HEK293 (cell line): ENCODE measurements around the gene CPAMD8.

Experiments
- CTCF ChIA-PET: fragments of 350-600 bp; formaldehyde crosslinking; extraction: SDS; loops from one replicate; lab custom pipeline; 2021; ENCODE audit warnings: antibody characterized with exemption; lab: Yijun Ruan, JAX
- POLR2A ChIA-PET: fragments of 300-600 bp; formaldehyde crosslinking; extraction: SDS; loops from one replicate; lab custom pipeline; 2020; ENCODE audit warnings: antibody characterized with exemption, inconsistent platforms; lab: Yijun Ruan, JAX
- H3K27ac ChIP-seq: fragments of 200-500 bp; sonication (Bioruptor generic); 2 replicates; pipeline ENCODE4 v1.5.1; 2014; ENCODE audit warnings: low read depth, low read length, control low read depth, inconsistent platforms; ENCODE audit errors: extremely low read depth
- H3K36me3 ChIP-seq, 2 experiments: fragments of 200-500 bp in 1 of 2; sonication (Bioruptor generic) in 1 of 2; 1 replicate in 1 of 2; 2 replicates in 1 of 2; pipeline ENCODE4 v1.5.1; 2014 to 2017; ENCODE audit warnings: inconsistent platforms in 2 of 2, low read length in 2 of 2; ENCODE audit not compliant: control insufficient read depth in 2 of 2, insufficient read depth in 1 of 2
- H3K4me1 ChIP-seq: fragments of 200-500 bp; sonication (Bioruptor generic); 2 replicates; pipeline ENCODE4 v1.5.1; 2014; ENCODE audit warnings: mild to moderate bottlenecking, low read length, inconsistent platforms; ENCODE audit not compliant: control insufficient read depth, insufficient read depth
- H3K4me3 ChIP-seq: 2 replicates; pipeline ENCODE4 v1.5.1; 2011; ENCODE audit warnings: low read depth, mild to moderate bottlenecking, control low read depth, low read length, moderate library complexity
- H3K9me3 ChIP-seq: fragments of 200-500 bp; sonication (Bioruptor generic); 2 replicates; pipeline ENCODE4 v1.5.1; 2014; ENCODE audit warnings: low read depth, low read length, inconsistent platforms; ENCODE audit not compliant: control insufficient read depth, insufficient read depth
- EGR2 ChIP-seq: fragments of 450-650 bp; formaldehyde crosslinking; IDR thresholded peaks from 2 replicates; pipeline ENCODE4 v1.5.1; 2016; ENCODE audit warnings: low read depth, missing biosample characterization, missing genetic modification characterization
- HOXD13 ChIP-seq: sonication (generic); formaldehyde crosslinking; IDR thresholded peaks from 2 replicates; pipeline ENCODE4 v1.8.0; 2022; ENCODE audit warnings: missing genetic modification reagents, borderline replicate concordance
- TCF7L2 ChIP-seq: IDR thresholded peaks from 2 replicates; pipeline ENCODE4 v1.6.1; 2011; ENCODE audit warnings: low read depth, mild to moderate bottlenecking, inconsistent platforms, low read length, moderate library complexity, borderline replicate concordance
- YY1 ChIP-seq: fragments of 450-650 bp; formaldehyde crosslinking; IDR thresholded peaks from 2 replicates; pipeline ENCODE4 v1.5.1; 2018; ENCODE audit warnings: missing biosample characterization, missing genetic modification characterization
- ZNF157 ChIP-seq: fragments of 450-650 bp; formaldehyde crosslinking; IDR thresholded peaks from 2 replicates; pipeline ENCODE4 v1.5.1; 2016; ENCODE audit warnings: missing biosample characterization, missing genetic modification characterization
- ZNF311 ChIP-seq: fragments of 450-650 bp; formaldehyde crosslinking; IDR thresholded peaks from 2 replicates; pipeline ENCODE4 v1.5.1; 2017; ENCODE audit warnings: missing biosample characterization, missing genetic modification characterization, borderline replicate concordance
- ZNF664 ChIP-seq: fragments of 450-650 bp; formaldehyde crosslinking; IDR thresholded peaks from 2 replicates; pipeline ENCODE4 v1.5.1; 2016; ENCODE audit warnings: missing biosample characterization, missing genetic modification characterization
- TF ChIP-seq, protein P1 (sequence below): fragments of 450-650 bp; formaldehyde crosslinking; IDR thresholded peaks from 2 replicates; pipeline ENCODE4 v1.5.1; 2016; ENCODE audit warnings: missing biosample characterization, missing genetic modification characterization
- TF ChIP-seq, protein P2 (sequence below): fragments of 450-650 bp; formaldehyde crosslinking; optimal IDR thresholded peaks from 2 replicates; pipeline ENCODE3; 2016; ENCODE audit warnings: missing biosample characterization, mild to moderate bottlenecking, missing genetic modification characterization

The CPAMD8 gene

DNA sequence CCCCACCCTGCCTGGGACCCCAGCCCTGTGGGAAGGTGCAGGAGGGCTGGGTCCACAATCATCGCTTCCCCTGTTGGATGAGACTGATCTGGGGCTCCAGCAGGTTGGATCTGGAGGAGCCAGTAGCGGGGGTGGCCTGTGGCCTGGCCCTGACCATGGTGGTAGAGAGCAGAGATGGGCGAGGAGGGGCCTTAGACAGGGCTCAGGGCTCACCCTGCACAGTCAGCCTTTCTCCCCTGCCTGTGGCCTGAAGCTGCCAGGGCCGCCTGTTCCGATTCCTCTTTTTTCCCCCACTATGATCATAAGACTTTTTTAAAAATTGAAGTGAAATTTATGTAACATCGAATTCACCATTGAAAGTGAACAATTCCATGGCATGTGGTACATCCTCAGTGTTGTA lies 179.2 kb downstream of the CPAMD8 start:
- no peak for TF ChIP-seq ZNF157 (tag by site-specific recombination)
- ChIA-PET CTCF (no interaction called here), POLR2A (no interaction called here)
- no peaks in the 10 kb centered on the region for H3K4me1 ChIP-seq
- H3K36me3 ChIP-seq: peaks cover 35 to 96% of the 10 kb centered on the region in 2 experiments
- no peak overlapping the region for H3K4me3 ChIP-seq
- no peaks in the 10 kb centered on the region for H3K9me3 ChIP-seq
- no peak overlapping the region for H3K27ac ChIP-seq

DNA sequence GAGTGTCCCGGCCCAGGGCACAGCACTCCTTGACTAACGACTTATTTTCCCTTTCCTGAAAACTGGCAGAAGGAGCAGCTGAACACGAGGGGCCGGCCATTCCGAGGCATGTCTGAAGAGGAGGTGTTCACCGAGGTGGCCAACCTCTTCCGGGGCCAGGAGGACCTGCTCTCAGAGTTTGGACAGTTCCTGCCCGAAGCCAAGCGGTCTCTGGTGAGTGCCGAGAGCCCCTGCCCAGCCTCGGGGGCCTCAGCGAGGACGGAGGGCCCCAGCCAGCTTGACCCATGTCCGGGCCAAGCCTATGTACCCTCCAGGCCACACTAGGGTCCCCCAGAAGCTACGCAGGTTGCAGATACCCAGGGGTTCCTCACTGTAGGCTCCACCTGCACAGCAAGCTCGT lies 179.7 kb downstream of the CPAMD8 start:
- H3K4me3 ChIP-seq: no peak overlapping the region
- H3K9me3 ChIP-seq: no peaks in the 10 kb centered on the region
- CTCF ChIA-PET: no interaction called here
- no peak overlapping the region for H3K27ac ChIP-seq
- TF ChIP-seq ZNF311 (tag by site-specific recombination) (no peak), ZNF664 (tag by site-specific recombination) (no peak), HOXD13 (CRISPR knock-in tag) (no peak), EGR2 (no peak), TCF7L2 (no peak), YY1 (tag by site-specific recombination) (no peak)
- TF ChIP-seq, protein P1, sequence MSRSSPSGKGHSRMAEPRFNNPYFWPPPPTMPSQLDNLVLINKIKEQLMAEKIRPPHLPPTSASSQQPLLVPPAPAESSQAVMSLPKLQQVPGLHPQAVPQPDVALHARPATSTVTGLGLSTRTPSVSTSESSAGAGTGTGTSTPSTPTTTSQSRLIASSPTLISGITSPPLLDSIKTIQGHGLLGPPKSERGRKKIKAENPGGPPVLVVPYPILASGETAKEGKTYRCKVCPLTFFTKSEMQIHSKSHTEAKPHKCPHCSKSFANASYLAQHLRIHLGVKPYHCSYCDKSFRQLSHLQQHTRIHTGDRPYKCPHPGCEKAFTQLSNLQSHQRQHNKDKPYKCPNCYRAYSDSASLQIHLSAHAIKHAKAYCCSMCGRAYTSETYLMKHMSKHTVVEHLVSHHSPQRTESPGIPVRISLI (tag by site-specific recombination): no peak
- TF ChIP-seq, protein P2, sequence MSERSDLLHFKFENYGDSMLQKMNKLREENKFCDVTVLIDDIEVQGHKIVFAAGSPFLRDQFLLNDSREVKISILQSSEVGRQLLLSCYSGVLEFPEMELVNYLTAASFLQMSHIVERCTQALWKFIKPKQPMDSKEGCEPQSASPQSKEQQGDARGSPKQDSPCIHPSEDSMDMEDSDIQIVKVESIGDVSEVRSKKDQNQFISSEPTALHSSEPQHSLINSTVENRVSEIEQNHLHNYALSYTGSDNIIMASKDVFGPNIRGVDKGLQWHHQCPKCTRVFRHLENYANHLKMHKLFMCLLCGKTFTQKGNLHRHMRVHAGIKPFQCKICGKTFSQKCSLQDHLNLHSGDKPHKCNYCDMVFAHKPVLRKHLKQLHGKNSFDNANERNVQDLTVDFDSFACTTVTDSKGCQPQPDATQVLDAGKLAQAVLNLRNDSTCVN (tag by site-specific recombination): no peak
- TF ChIP-seq, all 188 proteins: peak for 0
- Histone ChIP-seq H3K4me1 (no peaks in the 10 kb centered on the region), H3K36me3 (peaks cover 41 to 96% of the 10 kb centered on the region in 2 experiments)
- POLR2A ChIA-PET: no interaction called here
